IMR-90 (cell line): Measurements from ENCODE around the gene PRKCB.

ENCODE experiments used
- BHLHE40 ChIP-seq: fragments of 150-350 bp; IDR thresholded peaks from 2 replicates; pipeline ENCODE4 v1.6.1; 2016; ENCODE audit warnings: mild to moderate bottlenecking, low read depth, low read length
- CEBPB ChIP-seq: IDR thresholded peaks from 2 replicates; pipeline ENCODE4 v1.6.1; 2012; ENCODE audit warnings: low read depth, low read length, improper control_type of control experiment
- CHD1 ChIP-seq: IDR thresholded peaks from 2 replicates; pipeline ENCODE4 v1.6.1; 2012; ENCODE audit warnings: low read depth, low read length, improper control_type of control experiment
- CTCF ChIP-seq: conservative IDR thresholded peaks from 2 replicates; pipeline ENCODE4 v1.5.1; 2012; ENCODE audit warnings: mild to moderate bottlenecking, low read depth, low read length, improper control_type of control experiment
- ELK1 ChIP-seq: fragments of 150-350 bp; IDR thresholded peaks from 2 replicates; pipeline ENCODE4 v1.6.1; 2016; ENCODE audit warnings: low read depth, mild to moderate bottlenecking, low read length, moderate library complexity, borderline replicate concordance
- FOS ChIP-seq: fragments of 150-350 bp; IDR thresholded peaks from 2 replicates; pipeline ENCODE4 v1.6.1; 2016; ENCODE audit warnings: low read depth, low read length
- MAFK ChIP-seq: IDR thresholded peaks from 2 replicates; pipeline ENCODE4 v1.6.1; 2012; ENCODE audit warnings: low read depth, low read length, improper control_type of control experiment
- POLR2A ChIP-seq: IDR thresholded peaks from 2 replicates; pipeline ENCODE4 v1.6.1; 2012; ENCODE audit warnings: mild to moderate bottlenecking, low read depth, low read length
- RCOR1 ChIP-seq: IDR thresholded peaks from 2 replicates; pipeline ENCODE4 v1.6.1; 2012; ENCODE audit warnings: mild to moderate bottlenecking, low read length, improper control_type of control experiment; ENCODE audit not compliant: insufficient replicate concordance
- SMC3 ChIP-seq: fragments of 150-350 bp; IDR thresholded peaks from 2 replicates; pipeline ENCODE4 v1.6.1; 2016; ENCODE audit warnings: low read depth, mild to moderate bottlenecking, antibody characterized with exemption, low read length, moderate library complexity
- USF2 ChIP-seq: fragments of 150-350 bp; IDR thresholded peaks from 2 replicates; pipeline ENCODE4 v1.6.1; 2017; ENCODE audit warnings: mild to moderate bottlenecking, antibody characterized with exemption, low read length, low read depth

- TF ChIP-seq BHLHE40 (no peak), CTCF (no peak), CHD1 (no peak), POLR2A (no peak), SMC3 (no peak), RCOR1 (no peak), FOS (no peak), ELK1 (no peak), MAFK (no peak), USF2 (no peak), CEBPB (no peak)
Measured at GRCh38 chr16:24131294-24131693, 295.5 kb downstream of the PRKCB start.
